HG03432 (cell line): ENCODE measurements around the gene ZNF691.
"Not testable (repeated sequence)": the region's sequence is repeated elsewhere in the genome, so short reads cannot be mapped to it uniquely, and the experiment has no call there.

ENCODE experiments used
- ATAC-seq: cut with Tn5 transposase; IDR thresholded peaks from one replicate; pipeline ENCODE4 v1.9.1; 2021; ENCODE audit warnings: mild to moderate bottlenecking, moderate library complexity; ENCODE audit not compliant: unreplicated experiment

Gene ZNF691

GRCh38 chr1:42856554-42856953 lies 10.1 kb downstream of the ZNF691 start:
- not testable (repeated sequence) for ATAC-seq

GRCh38 chr1:42859366-42859765 lies 13.0 kb downstream of the ZNF691 start:
- ATAC-seq: not testable (repeated sequence)

GRCh38 chr1:42860339-42861013 lies 14.1 kb downstream of the ZNF691 start:
- ATAC-seq: no peak

GRCh38 chr1:42861014-42861399 lies 14.6 kb downstream of the ZNF691 start:
- ATAC-seq: no peak

DNA sequence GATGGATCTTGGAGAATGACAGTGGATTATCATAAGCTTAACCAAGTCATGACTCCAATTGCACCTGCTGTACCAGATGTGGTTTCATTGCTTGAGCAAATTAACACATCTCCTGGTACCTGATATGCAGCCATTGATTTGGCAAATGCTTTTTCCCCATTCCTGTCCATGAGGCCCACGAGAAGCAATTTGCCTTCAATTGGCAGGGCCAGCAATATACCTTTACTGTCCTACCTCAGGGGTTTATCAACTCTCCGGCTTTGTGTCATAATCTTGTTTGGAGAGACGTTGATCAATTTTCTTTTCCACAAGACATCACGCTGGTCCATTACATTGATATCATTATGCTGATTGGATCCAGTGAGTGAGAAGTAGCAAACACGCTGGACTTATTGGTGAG lies 20.1 kb downstream of the ZNF691 start:
- ATAC-seq: no peak

GRCh38 chr1:42868466-42868865 lies 22.1 kb downstream of the ZNF691 start:
- ATAC-seq: not testable (repeated sequence)

GRCh38 chr1:42869254-42869653 lies 22.8 kb downstream of the ZNF691 start:
- ATAC-seq: not testable (repeated sequence)

GRCh38 chr1:42869751-42870150 lies 23.3 kb downstream of the ZNF691 start:
- ATAC-seq: not testable (repeated sequence)

DNA sequence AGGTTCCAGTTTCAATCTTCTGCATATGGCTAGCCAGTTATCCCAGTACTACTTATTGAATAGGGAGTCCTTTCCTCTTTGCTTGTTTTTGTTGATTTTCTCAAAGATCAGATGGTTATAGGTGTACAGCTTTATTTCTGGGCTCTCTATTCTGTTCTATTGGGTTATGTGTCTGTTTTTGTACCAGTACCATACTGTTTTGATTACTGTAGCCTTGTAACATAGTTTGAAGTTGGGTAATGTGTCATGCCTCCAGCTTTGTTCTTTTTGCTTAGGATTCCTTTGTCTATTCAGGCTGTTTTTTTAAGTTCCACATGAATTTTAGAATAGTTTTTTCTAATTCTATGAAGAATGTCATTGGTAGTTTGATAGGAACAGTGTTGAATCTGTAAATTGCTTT lies 26.7 kb downstream of the ZNF691 start:
- not testable (repeated sequence) for ATAC-seq

- ATAC-seq: no peak
Observed at GRCh38 chr1:42873670-42874069, 27.3 kb downstream of the ZNF691 start.

DNA sequence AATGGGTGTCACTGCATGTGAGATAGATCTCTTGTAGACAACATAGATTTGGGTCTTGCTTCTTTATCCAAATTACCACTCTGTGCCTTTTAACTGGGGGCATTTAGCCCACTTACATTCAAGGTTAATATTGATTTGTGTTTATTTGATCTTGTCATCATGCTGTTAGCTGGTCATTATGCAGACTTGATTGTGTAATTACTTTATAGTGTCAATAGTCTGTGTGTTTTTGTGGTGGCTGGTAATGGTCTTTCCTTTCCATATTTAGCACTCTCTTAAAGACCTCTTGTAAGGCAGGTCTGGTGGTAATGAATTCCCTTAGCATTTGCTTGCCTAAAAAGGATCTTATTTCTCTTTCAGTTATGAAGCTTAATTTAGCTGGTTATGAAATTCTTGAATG lies 29.6 kb downstream of the ZNF691 start:
- no peak for ATAC-seq

- no peak for ATAC-seq
Observed at GRCh38 chr1:42877380-42877779, 31.0 kb downstream of the ZNF691 start.

- ATAC-seq: no peak
Observed at GRCh38 chr1:42880384-42880783, 34.0 kb downstream of the ZNF691 start.

DNA sequence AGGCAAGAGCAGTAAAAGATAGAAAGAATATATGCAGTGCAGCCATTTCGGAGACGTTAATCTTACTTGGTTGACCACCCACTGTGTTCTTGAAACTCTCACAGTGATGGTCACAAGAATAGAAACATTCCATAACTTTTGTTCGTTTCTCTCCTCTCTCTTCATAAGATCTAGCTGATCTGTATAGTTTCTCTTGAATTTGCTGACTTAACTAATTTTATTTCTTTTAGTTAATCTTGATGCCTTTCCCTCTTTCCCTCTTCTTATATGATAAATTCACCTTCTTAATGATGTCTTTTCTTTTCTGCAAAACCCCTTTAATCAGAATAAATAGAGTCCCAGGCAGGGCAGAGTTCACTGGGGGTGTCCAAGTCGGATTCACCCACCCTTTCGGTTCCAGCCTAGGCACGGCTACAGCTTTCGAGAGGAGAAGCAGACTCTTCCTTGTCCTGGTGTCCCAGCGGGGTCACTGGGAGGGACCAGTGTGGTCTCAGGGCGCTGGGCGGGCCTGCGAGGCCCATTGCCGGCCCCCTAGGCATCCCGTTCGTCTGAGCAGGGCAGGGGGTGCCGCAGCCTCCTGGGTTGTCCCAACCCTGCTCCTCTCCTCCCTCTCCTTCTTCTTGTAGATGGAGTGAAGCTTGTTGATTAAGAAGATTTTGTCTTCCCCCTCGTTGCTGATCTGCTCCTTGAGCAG lies 39.8 kb downstream of the ZNF691 start:
- no peak for ATAC-seq

- no peak for ATAC-seq
Observed at GRCh38 chr1:42886800-42887199, 40.4 kb downstream of the ZNF691 start.

- no peak for ATAC-seq
Observed at GRCh38 chr1:42887366-42887765, 41.0 kb downstream of the ZNF691 start.

DNA sequence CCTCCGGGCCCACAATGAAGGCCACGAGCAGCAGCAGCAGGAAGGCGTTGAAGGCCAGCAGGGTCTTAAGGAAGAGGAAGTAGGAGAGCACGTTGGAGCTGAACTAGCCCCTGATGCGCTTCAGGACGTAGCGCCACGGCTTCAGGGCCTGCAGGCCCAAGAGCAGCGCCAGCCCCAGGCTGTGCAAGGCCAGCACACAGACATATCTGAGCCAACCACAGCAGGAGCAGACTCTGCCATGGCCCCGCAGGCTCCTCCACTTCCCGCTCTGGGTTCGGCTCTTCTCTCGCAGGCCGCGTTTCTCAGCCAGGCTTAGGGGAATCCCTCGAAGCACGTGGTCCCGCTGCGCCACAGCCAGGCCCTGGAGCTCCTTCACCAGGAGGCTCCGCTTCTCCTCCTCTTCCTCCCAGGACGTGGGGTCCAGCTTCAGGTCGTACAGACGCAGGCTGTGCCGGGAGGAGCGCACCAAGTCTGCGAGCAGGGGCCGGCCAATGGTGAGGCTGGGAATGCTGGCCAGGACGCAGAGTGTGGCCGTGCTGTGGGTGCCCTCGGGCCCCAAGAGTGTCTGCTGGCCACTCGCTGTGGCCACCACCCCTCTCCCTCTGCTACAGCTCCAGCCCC lies 41.7 kb downstream of the ZNF691 start:
- no peak for ATAC-seq

DNA sequence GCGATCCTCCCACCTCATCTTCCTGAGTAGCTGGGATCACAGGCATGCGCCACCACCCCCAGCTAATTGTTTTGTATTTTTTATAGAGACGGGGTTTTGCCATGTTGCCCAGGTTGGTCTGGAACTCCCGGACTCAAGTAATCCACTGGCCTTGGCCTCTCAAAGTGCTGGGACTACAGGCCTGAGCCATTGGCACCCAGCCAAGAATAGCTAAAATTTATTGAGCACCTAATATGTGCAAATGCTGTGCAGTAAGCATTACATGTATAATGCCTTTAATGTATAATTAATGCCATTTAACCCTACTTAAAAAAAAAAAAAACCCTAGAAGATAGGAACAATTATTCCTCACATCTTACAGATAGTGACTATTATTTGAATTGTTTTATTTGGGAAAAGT lies 42.9 kb downstream of the ZNF691 start:
- ATAC-seq: no peak

- no peak for ATAC-seq
Observed at GRCh38 chr1:42891465-42892138, 45.2 kb downstream of the ZNF691 start.

DNA sequence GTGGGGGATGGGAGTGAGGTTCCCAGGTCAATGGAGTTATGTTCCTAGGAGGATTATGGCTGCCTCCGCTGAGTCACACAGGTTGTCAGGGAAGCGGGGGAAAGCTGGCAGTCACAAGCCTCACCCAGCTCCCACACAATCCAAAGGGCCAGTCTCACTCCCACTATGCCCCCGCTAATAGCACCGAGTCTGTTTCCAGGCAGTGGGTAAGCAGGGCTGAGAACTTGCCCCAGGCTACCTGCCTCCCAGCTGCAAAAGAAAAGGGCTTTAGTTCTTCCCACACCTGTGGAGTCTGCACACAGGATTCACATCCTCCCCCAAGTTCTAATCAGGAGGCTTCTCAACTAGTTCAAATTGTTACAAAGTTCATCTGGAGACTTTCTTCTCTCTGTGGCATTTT lies 53.5 kb downstream of the ZNF691 start:
- not testable (repeated sequence) for ATAC-seq
